Stimulated activated CD8-positive, alpha-beta memory T cell treated with anti-CD3 and anti-CD28 coated beads, Interleukin-4, amount 100 ng/mL, for 1 hour (primary cell): Measurements from ENCODE around the gene PCCA.
"Not testable (repeated sequence)": the region's sequence is repeated elsewhere in the genome, so short reads cannot be mapped to it uniquely, and the experiment has no call there.

Experiments
- DNase-seq, 2 donors: peaks; one replicate each; pipeline ENCODE4 v3.0.0-alpha.2; 2020; ENCODE audit warnings: low read depth in 2 of 2, low spot score in 1 of 2

PCCA gene

GRCh38 chr13:100521851-100522617 lies 433.1 kb downstream of the PCCA start:
- DNase-seq = no peak

DNA sequence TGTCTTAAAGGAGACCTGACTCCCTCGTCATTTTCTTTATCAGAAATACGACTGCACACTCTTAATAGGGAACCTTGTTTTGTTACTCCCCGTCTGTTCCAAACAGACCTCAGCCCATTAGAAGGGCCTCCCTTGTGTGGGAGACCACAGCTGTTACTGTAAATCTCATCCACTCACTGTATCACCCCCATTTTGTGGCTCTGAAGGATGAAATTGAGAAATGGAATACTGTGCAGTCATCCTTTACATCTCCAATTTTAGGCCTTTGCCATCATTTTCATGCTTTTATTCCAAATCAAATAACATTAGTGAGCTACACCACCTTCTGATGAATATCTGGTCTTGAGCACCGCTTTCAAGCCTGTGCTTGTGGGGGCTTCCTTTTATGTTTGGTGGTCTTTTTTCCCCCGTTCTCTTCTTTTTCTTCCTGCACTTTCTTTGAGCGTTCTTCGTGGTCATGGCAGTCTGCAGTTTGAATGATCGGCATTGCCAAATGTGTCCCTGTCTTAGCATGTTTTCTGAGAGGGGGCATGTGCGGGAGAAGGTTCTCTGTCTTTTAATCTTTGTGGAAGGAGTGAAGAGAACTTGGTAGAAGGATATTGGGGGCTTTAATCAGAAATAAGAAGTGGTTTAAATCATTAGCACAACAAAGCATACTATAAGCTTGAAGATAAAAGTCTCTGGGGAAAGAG lies 433.9 kb downstream of the PCCA start:
- DNase-seq = no peak

DNA sequence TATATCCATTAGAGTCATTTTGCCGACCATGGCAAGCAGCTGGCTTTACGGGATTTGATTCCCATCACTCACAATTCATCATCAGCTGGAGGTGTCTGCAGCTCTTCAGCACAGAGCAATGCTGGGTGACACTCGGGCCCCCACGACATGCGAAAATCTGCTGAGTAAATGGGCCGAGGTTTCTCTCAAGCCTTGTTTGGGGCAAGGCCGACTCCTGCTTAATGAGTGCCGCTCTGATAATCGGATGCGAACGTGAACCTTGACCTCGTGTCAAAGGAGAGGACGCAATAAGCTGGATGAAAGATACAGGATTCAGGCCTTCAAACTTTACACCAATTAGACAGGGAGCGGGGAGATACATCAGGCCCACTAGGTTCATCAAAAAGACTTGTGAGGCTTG lies 434.5 kb downstream of the PCCA start:
- no peak for DNase-seq

DNA sequence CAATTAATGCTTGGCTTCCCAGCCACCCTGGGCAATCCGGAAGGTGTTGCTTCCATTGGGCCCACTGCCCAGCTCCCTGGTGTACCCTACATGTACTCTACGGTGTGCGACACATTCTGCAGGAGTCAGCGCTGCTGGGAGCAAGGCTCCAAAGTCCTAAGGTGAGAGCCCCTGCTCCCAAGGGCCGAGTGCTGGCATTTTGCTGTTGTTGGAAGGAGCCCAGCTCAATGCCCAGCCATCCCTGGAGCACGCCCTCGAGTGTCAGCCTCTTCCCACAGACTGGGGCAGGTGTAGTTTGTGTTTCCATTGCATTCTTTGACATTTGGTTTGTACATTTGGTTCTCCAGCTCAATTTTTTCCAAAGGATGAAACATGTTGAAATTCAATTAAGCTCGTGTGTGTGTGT lies 435.1 kb downstream of the PCCA start:
- DNase-seq = no peak

DNA sequence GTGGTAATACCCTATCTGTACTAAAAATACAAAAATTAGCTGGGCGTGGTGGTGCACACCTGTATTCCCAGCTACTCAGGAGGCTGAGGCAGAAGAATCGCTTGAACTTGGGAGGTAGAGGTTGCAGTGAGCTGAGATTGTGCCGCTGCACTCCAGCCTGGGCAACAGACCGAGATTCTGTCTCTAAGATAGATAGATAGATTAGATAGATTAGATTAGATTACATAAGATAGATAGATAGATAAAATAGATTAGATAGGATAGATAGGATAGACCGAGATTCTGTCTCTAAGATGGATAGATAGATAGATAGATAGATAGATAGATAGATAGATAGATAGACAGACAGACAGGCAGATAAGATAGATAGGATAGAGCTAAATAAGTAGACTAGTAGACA lies 435.8 kb downstream of the PCCA start:
- not testable (repeated sequence) for DNase-seq

- no peak for DNase-seq
Observed at GRCh38 chr13:100525453-100526317, 436.8 kb downstream of the PCCA start.

DNA sequence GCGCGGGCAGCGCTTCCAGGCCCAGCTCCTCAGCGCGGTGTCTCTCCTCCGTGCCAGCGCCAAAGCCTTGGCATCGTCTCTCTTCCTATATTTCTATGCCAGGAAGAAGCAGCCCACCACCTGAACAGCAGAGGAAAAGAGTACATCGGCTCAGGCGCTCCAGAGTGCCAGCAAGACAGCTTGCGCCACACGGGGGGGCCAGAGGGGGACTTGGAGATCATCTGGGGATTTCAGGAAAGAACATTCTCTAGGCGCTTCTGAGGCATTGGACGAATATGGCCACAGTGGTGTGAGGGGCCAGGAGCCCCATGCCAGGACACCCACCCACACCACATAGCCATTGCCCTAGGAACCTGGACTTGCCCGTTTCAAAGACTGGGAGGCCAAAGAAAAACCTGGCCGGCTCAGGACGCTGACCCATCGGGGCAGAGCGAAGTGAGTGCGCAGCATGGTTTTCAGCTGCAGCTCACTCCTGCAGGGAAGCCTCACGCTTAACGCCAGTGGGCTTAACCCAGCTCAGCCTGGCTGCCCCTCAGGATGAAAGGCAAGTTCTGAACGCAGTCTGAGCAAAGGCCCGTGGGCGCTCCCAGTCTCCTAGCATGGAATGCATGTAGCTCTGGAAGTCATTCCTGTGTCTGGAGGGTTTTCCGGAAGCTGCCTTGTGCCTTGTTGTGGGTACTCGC lies 437.6 kb downstream of the PCCA start:
- no peak for DNase-seq

GRCh38 chr13:100527644-100528043 lies 438.8 kb downstream of the PCCA start:
- no peak for DNase-seq

DNA sequence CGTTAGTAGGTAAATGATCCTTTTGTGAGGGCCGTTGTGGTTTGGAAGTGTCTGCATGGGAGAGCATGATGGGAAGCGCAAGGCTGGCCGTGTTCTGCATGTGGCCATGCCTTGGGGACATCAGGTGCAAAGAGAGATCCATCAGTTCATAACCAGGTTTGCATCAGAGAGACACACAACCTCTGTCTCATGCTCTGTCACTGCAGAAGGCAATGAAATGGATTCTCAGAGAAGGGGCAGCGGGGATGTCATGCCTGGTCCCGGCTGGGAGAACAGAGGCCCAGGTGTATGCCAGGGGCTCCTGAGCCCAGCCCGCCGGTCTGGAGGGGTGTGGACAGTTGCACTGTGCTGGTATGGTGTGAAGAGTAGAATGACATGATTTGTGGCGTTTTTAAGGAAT lies 439.5 kb downstream of the PCCA start:
- no peak for DNase-seq

GRCh38 chr13:100528820-100529219 lies 439.9 kb downstream of the PCCA start:
- DNase-seq = no peak

DNA sequence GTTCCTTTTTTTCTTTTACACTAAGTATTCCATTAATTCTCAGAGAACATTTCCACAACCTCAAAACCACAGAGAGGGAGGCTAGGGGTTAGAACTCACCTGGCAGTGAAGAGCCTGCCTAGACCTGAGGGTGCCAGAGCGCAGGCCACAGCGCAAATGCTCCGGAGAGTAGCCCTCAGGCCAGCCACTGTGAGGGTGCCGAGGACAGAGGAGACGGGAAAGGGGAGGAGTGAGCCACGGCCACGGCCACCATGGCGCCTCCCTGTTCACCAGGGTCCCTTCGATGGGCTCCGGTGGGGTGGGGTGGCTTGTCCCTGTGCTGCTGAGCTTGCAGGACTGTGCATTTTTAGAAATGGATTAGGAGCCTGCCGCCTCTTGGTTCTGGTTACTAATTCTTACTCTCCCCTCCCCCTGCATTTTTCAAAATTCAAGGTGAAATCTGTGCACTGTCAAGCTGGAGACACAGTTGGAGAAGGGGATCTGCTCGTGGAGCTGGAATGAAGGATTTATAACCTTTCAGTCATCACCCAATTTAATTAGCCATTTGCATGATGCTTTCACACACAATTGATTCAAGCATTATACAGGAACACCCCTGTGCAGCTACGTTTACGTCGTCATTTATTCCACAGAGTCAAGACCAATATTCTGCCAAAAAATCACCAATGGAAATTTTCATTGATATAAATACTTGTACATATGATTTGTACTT lies 440.9 kb downstream of the PCCA start:
- DNase-seq = no peak

GRCh38 chr13:100530671-100531213 lies 441.8 kb downstream of the PCCA start:
- no peak for DNase-seq

DNA sequence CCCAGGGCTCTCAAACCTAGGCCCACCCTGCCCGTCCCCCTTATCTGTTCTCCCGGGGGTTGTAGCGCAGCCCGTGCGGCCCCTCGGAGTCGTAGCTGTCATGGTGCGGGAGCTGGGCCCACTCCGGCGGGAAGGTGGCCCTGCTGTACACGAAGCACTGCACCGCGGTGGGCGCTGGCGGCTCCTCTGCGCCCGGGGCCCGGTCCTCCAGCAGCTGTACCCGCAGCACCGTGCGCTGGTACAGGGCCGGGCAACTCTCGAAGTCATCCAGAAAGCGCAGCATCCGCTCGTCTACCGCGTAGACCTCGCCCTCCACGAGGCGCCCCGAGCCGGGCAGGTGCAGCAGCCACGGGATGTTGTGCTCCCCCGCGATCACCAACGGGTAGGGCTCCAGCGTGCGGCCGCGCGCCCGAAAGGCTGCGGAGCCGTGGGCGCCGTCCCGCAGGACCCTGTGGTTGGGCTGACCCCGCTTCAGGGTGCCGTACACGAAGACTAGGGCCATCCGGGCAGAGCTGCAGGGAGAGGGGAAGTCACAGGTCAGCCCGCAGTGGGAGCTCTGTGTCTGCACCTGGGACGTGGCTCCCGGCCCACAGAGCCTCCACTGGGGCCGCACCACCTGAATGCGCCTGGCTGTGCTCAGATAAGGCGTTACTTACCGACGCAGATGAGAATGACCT lies 443.3 kb downstream of the PCCA start:
- no peak for DNase-seq

DNA sequence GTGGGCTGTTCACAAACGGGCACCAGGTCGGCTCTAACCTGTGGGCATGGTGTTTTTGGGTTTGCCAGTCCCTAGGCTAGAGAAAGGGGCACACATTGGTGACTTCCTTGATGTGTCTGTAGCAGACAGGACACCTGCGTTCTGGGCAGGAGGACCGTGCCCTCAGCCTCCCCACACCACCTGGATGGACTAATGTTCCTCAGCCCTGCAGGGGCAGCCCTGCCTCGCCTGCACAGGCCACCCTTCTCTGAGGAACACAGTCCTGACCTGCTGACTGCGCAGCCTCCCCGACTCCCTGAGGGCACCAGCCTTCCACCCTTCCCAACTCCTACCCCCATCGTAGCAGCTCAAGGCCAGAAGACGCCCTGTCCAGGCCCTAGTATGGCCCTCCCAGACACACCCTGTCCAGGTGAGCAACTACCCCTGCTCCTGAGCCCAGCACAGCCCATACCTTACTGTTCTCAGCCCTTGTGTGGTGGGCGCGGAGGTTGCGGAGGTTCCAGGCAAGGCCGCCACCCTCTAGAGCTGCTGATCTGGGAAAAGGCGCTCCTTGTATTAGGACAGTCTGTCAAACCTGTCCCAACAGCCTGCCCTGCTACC lies 444.0 kb downstream of the PCCA start:
- no peak for DNase-seq

GRCh38 chr13:100533588-100534041 lies 444.7 kb downstream of the PCCA start:
- DNase-seq = no peak

GRCh38 chr13:100534147-100534843 lies 445.4 kb downstream of the PCCA start:
- no peak for DNase-seq

GRCh38 chr13:100534911-100535310 lies 446.0 kb downstream of the PCCA start:
- no peak for DNase-seq

DNA sequence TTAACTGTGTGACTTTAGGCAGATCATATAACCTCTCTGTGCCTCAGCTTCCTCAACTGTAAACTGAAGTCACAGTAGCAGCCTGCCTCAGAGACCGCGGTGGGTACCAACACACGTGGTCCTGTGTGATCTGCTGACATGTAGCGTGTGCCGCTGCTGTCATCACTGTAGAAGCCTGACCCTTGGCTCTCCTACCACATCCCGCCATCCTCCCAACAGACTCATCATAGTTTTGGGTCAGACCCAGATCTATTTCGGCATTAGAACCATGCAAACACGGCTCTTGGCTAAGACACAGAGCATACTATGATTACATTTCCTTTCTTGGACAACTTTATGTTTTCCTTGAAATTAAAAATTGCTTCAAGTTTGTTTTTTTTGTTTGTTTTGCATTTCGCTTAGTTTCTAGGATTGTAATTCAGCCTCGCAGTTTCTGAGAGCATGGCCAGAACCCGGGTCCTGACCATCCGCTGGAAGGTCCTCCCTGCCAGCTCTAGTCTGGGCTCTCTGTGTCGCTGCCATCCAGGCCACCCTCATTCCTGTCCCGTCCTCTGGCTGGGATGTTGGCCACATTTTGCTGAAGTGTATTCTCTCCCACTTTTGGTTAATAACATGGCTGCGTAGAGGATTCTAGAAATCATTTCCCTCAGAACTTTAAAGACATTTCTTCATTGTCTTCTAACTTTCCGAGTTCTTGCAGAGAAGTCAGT lies 446.7 kb downstream of the PCCA start:
- DNase-seq = no peak
